Astrocyte of the spinal cord (primary cell): Measurements from ENCODE around the gene HOXB4.

ENCODE experiments used
- DNase-seq: peaks from one replicate; pipeline ENCODE4 v3.0.0; 2011; ENCODE audit warnings: low read depth, low spot score
- H3K4me3 ChIP-seq: 2 replicates; pipeline ENCODE4 v1.5.1; 2011; ENCODE audit warnings: low read depth, mild to moderate bottlenecking, low read length, moderate library complexity
- in situ Hi-C: cut with HindIII; loops from 2 replicates; pipeline ENCODE4 v1.10.0; 2017; ENCODE audit warnings: low sequenced_read_pairs
- TF ChIP-seq, protein P1 (sequence below): IDR thresholded peaks from 2 replicates; pipeline ENCODE4 v1.5.1; 2012; ENCODE audit warnings: low read depth, mild to moderate bottlenecking, low read length, inconsistent platforms

Gene HOXB4

DNA sequence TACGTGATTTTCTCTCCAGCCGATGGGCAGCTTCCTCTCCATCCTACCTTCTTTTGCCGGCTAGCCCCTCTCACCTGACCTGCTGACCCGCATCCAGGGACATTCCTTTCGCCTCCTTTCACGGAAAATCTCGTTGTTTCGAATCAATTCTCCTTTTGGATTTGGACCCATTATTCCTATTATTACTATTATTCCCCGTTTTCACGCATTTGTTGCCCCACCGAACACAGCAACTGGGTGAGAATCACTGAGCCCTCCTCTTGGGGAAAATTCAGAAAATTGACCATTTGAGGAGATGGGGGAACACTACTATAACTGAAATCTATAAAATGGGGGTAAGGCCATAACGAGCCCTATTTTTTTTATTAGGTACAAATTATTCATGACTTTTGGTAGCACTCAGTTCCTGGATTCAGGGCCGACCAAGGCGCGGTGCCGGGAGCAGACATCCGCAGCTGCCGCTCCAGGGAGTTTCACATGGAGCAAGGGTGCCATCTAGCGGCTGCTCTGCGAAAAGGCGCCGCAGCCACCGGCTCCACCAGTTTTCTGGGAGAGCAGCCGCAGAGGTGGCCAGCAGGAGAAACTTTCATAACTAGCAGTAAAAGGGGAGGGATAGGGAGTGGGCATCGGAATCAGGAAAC is 40.2 kb upstream of the HOXB4 start:
- peak overlapping the region; percentile 74 for H3K4me3 ChIP-seq
- in situ Hi-C loops = no loop called here
- TF ChIP-seq, protein P1, sequence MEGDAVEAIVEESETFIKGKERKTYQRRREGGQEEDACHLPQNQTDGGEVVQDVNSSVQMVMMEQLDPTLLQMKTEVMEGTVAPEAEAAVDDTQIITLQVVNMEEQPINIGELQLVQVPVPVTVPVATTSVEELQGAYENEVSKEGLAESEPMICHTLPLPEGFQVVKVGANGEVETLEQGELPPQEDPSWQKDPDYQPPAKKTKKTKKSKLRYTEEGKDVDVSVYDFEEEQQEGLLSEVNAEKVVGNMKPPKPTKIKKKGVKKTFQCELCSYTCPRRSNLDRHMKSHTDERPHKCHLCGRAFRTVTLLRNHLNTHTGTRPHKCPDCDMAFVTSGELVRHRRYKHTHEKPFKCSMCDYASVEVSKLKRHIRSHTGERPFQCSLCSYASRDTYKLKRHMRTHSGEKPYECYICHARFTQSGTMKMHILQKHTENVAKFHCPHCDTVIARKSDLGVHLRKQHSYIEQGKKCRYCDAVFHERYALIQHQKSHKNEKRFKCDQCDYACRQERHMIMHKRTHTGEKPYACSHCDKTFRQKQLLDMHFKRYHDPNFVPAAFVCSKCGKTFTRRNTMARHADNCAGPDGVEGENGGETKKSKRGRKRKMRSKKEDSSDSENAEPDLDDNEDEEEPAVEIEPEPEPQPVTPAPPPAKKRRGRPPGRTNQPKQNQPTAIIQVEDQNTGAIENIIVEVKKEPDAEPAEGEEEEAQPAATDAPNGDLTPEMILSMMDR = peak; percentile 93
- peak; percentile 91 for DNase-seq

DNA sequence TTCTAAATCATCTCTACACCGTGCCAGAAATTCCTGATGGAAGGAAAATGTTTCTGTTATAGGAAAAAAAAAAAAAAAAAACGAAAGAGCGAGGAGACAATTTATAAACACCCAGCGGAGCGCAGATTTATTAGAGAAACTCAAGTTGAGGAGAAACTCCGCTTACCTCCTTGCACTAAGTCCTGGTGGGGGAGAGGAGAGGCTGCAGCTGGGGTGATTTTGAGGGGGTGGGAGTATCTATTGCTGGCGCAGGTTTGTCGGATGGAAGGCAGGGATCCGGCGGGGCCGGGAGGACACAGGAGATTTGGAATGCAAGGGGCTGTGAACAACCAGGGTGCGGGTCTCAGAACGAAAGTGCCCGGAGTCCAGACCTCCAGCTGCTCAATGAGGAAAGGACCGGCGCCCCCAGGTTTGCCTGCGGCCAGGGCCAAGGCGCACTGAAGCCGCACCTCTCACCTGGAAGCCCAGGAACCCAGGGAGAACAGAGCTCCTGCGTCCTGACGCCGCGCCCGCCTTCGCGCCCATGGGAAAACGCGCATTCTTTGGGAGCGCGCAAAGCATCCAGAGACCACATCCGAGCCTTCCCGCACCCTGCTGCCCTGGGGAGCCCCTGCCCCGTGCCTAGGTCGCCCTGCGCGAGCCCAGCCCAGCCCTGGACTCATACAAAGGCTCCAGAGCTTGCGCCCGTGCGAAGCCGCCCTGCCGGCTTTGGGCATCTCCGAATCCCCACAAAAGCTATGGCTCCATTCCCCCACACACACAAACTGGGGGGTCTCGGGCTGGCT is 39.5 kb upstream of the HOXB4 start:
- in situ Hi-C loops = no loop called here
- H3K4me3 ChIP-seq = peak overlapping the region; percentile 74
- DNase-seq = peak; percentile 24
- TF ChIP-seq, protein P1 = no peak

DNA sequence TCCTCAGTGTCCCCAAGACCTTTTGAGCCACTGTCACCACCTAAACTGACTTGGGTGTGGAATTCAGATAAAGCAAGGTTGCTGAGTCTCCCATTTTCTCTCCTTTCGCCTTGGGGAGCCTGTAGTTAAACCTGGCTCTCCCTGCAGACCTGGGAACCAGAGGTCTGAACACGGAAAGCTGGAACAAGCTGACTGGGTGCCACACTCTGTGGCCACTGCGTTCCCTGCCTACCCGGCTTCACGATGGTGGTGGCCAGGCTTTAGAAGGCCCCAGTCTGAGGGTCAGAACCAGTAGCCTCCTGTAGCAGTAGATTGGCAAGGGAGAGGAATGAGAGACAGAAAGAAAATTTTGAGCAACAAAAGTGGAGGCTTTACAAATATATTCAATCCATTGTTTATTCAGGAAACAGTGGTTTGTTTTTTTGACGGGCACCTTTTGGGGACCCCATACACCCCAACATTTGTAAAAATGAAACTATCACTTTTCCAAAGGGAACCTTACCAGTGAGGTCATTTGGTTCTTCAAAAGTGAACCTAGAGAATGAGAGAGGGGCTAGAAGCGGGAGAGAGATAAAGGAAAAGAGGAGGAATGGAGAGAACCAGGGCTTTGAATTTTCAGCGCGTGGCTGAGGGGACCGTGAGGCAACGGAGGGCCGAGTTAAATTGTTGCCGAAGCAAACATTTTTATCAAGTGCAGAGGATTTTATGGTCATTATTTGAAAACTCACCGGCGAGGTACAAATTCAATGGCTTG is 38.7 kb upstream of the HOXB4 start:
- peak overlapping the region; percentile 74 for H3K4me3 ChIP-seq
- DNase-seq = peak; percentile 38
- TF ChIP-seq, protein P1 = no peak
- in situ Hi-C loops = no loop called here

DNA sequence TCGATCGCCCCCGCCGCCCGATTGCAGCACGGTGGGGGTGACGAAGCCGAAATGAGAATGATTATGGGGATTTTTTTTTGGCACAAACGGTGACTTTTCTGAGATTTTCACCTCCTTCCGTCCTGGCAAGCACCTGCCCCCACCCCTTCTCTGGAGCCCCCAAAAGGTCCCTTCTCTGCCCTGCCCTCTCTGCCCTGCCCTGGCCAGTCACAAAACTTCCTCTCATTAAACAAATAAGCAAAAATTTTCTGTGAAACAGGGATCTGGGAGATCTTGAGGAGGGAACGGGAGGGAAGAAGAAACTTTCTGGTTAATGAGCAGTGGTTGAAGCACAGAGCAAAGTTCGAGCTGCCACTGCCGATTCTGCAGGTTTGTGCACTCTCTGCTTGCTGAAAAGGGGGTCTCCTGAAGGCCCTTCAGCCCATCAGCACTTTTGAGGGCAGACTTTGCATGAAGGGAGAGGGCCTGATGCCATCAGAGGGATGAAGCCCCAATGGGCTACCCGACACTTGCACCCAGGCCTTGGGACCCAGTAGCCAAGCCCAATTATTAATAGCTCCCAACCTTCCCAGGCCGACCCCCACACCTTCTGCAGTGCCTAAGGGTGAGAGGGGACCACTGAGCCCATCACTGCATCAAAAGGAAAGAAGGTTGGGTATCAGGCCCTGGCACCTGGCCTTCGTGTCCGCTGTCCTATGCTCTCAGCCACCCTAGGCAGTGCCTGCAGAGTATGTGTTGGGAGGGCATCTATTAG is 38.0 kb upstream of the HOXB4 start:
- peak overlapping the region; percentile 75 for H3K4me3 ChIP-seq
- TF ChIP-seq, protein P1 = no peak

DNA sequence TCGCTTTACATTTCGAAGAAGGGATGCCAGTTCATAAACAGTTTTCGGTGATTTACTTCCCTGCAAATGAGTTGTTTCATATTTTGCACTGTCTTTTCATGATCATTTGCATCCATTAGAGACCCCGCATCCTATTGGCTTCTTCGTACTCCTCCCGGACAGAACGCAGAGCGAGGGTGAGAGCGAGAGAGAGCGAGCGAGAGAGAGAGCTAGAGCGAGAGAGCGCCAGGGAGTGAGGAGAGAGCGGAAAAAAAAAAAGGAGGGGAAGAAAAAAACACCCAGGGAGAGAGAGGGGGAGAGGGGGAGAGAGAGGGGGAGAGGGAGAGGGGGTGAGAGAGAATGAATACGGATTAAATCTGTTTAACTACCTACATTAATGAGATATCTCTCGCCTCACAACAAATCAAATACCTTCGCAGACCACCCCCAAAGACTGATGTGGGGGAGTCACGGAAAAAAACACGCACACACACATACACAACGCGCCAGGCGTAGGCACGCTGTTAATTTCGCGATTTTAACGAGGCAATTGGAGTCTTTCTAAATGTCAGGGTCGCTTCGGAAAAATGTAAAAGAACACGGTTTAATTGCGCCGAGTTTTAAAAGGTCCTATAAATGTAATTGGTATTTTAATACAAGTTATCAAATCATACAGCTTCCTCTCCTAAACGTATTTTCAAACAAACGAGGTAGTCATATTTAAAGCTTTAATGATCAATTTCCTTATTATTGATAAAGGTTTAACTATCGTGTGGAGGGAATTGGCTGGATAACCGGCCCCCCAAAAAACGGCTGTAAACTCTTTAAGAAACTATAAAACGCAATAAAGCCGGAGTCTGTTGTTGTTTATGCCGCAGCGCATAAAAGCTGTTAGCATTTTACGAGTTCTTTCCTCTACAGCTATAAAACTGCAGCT is 37.2 kb upstream of the HOXB4 start, which contains the start of gene HOXB8:
HOXB8 (minus strand) TSS at position 246 of the 916 bp plus-strand sequence. CDS start 588 bp downstream, outside the sequence.
- TF ChIP-seq, protein P1 = no peak
- in situ Hi-C loops = no loop called here
- H3K4me3 ChIP-seq = peak within 1 kb of the TSS; percentile 75
- DNase-seq = peak; percentile 86

More for the DNA sequence above, 38.0 kb upstream of the HOXB4 start:
- in situ Hi-C loops = no loop called here
- peak; percentile 50 for DNase-seq
